Measurements from ENCODE around the gene NDE1. TPM values are rescaled to one million over a fixed set of nuclear protein-coding genes. Genes with fewer than 3 reads are reported as not detected.

Gene NDE1
- total and polyA plus RNA-seq, 12 donors = 3.1 to 21.6 (median 14.7) TPM

GRCh38 chr16:15741207-15741871 lies 91.3 kb downstream of the NDE1 start:
- TF ChIP-seq CTCF (IDR thresholded peaks at IDR 0.05) (no peak), POLR2A (IDR thresholded peaks at IDR 0.05) (no peak)
- WGBS, 4 donors = 93 to 97% (median 95%) methylated on average over 13 of the region's 13 CpGs
- H3K27me3 ChIP-seq = no peaks in the 10 kb centered on the region
- H3K27ac ChIP-seq = no peak overlapping the region
- DNase-seq = no peak
- H3K4me3 ChIP-seq = no peak overlapping the region
- intact Hi-C loops (cut with DNase I) = no loop called here
- H3K9me3 ChIP-seq (replicated peaks in 1 of 3) = no peaks in the 10 kb centered on the region
- H3K36me3 ChIP-seq (replicated peaks in 1 of 2) = no peaks in the 10 kb centered on the region
- no peaks in the 10 kb centered on the region for H3K4me1 ChIP-seq (replicated peaks in 1 of 2)

GRCh38 chr16:15742716-15743115 lies 92.7 kb downstream of the NDE1 start:
- no peak for DNase-seq
- Histone ChIP-seq H3K36me3 (replicated peaks in 1 of 2) (no peaks in the 10 kb centered on the region), H3K4me3 (no peak overlapping the region), H3K9me3 (replicated peaks in 1 of 3) (no peaks in the 10 kb centered on the region), H3K27ac (no peak overlapping the region), H3K4me1 (replicated peaks in 1 of 2) (no peaks in the 10 kb centered on the region), H3K27me3 (no peaks in the 10 kb centered on the region)
- intact Hi-C loops (cut with DNase I) = no loop called here
- WGBS, 4 donors = 48 to 65% (median 55%) methylated on average over 2 of the region's 2 CpGs
- TF ChIP-seq POLR2A (IDR thresholded peaks at IDR 0.05) (no peak), CTCF (IDR thresholded peaks at IDR 0.05) (no peak)

GRCh38 chr16:15743657-15744056 lies 93.6 kb downstream of the NDE1 start:
- no peak for TF ChIP-seq CTCF (IDR thresholded peaks at IDR 0.05)
- TF ChIP-seq POLR2A (IDR thresholded peaks at IDR 0.05) = no peak
- DNase-seq = no peak
- 55 to 74% (median 61%) methylated on average over 1 of the region's 1 CpG for WGBS, 4 donors
- Histone ChIP-seq H3K4me1 (replicated peaks in 1 of 2) (no peaks in the 10 kb centered on the region), H3K4me3 (no peak overlapping the region), H3K36me3 (replicated peaks in 1 of 2) (no peaks in the 10 kb centered on the region), H3K27me3 (no peaks in the 10 kb centered on the region), H3K27ac (no peak overlapping the region), H3K9me3 (replicated peaks in 1 of 3) (no peaks in the 10 kb centered on the region)
- intact Hi-C loops (cut with DNase I) = no loop called here

- no peaks in the 10 kb centered on the region for H3K27me3 ChIP-seq
- H3K4me3 ChIP-seq = no peak overlapping the region
- intact Hi-C loops (cut with DNase I) = no loop called here
- no peak for DNase-seq
- TF ChIP-seq POLR2A (IDR thresholded peaks at IDR 0.05) = no peak
- TF ChIP-seq CTCF (IDR thresholded peaks at IDR 0.05) = no peak
- no peaks in the 10 kb centered on the region for H3K9me3 ChIP-seq (replicated peaks in 1 of 3)
- no peaks in the 10 kb centered on the region for H3K36me3 ChIP-seq (replicated peaks in 1 of 2)
- no peak overlapping the region for H3K27ac ChIP-seq
- no peaks in the 10 kb centered on the region for H3K4me1 ChIP-seq (replicated peaks in 1 of 2)
- WGBS, 4 donors = 91 to 98% (median 94%) methylated on average over 5 to 6 of the region's 6 CpGs
Measured at GRCh38 chr16:15746332-15746731, 96.3 kb downstream of the NDE1 start.
